Brain microvascular endothelial cell (primary cell): Measurements from ENCODE around the gene PRXL2C.

Experiments
- DNase-seq: peaks from one replicate; pipeline ENCODE4 v3.0.0-alpha.2; 2020
- H3K27ac ChIP-seq: fragments of 250-450 bp; sonication (Bioruptor Pico); 2 replicates; pipeline ENCODE4 v1.5.1; 2020; ENCODE audit warnings: mild to moderate bottlenecking, moderate library complexity
- H3K27me3 ChIP-seq: fragments of 250-450 bp; sonication (Bioruptor Pico); replicated peaks from 2 replicates; pipeline ENCODE4 v1.5.1; 2020; ENCODE audit warnings: mild to moderate bottlenecking
- H3K36me3 ChIP-seq: fragments of 250-450 bp; sonication (Bioruptor Pico); replicated peaks from 2 replicates; pipeline ENCODE4 v1.5.1; 2020; ENCODE audit warnings: mild to moderate bottlenecking
- H3K4me3 ChIP-seq: 2 replicates; pipeline ENCODE4 v1.5.1; 2011; ENCODE audit warnings: low read depth, mild to moderate bottlenecking, control low read depth, low read length, moderate library complexity
- CTCF ChIP-seq: IDR thresholded peaks from 2 replicates; pipeline ENCODE4 v1.5.1; 2011; ENCODE audit warnings: low read depth, mild to moderate bottlenecking, moderate library complexity, low read length, control low read depth, inconsistent platforms; ENCODE audit errors: missing control alignments
- in situ Hi-C: cut with HindIII; loops from 2 replicates; pipeline ENCODE4 v1.10.0; 2017; ENCODE audit warnings: low sequenced_read_pairs, low pct_ligation_motif_present

Gene PRXL2C

GRCh38 chr9:96603305-96604003 is 51.7 kb downstream of the PRXL2C start:
- Histone ChIP-seq H3K27ac (no peak overlapping the region), H3K36me3 (no peaks in the 10 kb centered on the region), H3K4me3 (no peak overlapping the region), H3K27me3 (no peaks in the 10 kb centered on the region)
- in situ Hi-C loops: no loop called here
- no peak for TF ChIP-seq CTCF
- DNase-seq: no peak

GRCh38 chr9:96599298-96599697 is 55.8 kb downstream of the PRXL2C start:
- no peak overlapping the region for H3K27ac ChIP-seq
- in situ Hi-C loops: no loop called here
- H3K4me3 ChIP-seq: no peak overlapping the region
- no peaks in the 10 kb centered on the region for H3K36me3 ChIP-seq
- TF ChIP-seq CTCF: no peak
- H3K27me3 ChIP-seq: no peaks in the 10 kb centered on the region
- DNase-seq: no peak

GRCh38 chr9:96596601-96597111 is 58.5 kb downstream of the PRXL2C start:
- in situ Hi-C loops: no loop called here
- no peak overlapping the region for H3K27ac ChIP-seq
- H3K27me3 ChIP-seq: no peaks in the 10 kb centered on the region
- no peaks in the 10 kb centered on the region for H3K36me3 ChIP-seq
- no peak overlapping the region for H3K4me3 ChIP-seq
- no peak for DNase-seq
- no peak for TF ChIP-seq CTCF
